ENCODE results near the gene APOD. TPM values are rescaled to one million over a fixed set of nuclear protein-coding genes. Genes with fewer than 3 reads are reported as not detected.

Gene APOD
- polyA plus RNA-seq, 6 donors from 2014 or later = 0.25 to 3.5 (median 1.9) TPM; not detected in 1

- Mint-ChIP-seq H3K9me3 (no peaks in the 10 kb centered on the region), H3K4me3 (no peak overlapping the region), H3K4me1 (peaks cover 13 to 16% (median 14%) of the 10 kb centered on the region in 3 donors), H3K36me3 (no peaks in the 10 kb centered on the region), H3K27ac (peak overlapping the region in 1 of 6 donors; percentile 60), H3K27me3 (peaks cover 0 to 13% (median 6%) of the 10 kb centered on the region in 3 donors)
- no peak for DNase-seq
- ATAC-seq (ENCODE audit: low read depth in 2 of 2) = peak; percentile 27 to 56
Measured at GRCh38 chr3:195568630-195569029, 15.1 kb downstream of the APOD start.

GRCh38 chr3:195566797-195567196 lies 16.9 kb downstream of the APOD start:
- Mint-ChIP-seq H3K27ac (peak overlapping the region in 1 of 6 donors; percentile 75), H3K4me3 (no peak overlapping the region)

GRCh38 chr3:195565716-195566115 lies 18.0 kb downstream of the APOD start:
- Mint-ChIP-seq H3K4me3 (no peak overlapping the region), H3K27ac (no peak overlapping the region), H3K4me1 (peaks cover 13 to 16% (median 14%) of the 10 kb centered on the region in 3 donors), H3K36me3 (no peaks in the 10 kb centered on the region), H3K9me3 (no peaks in the 10 kb centered on the region), H3K27me3 (peaks cover 0 to 13% (median 5%) of the 10 kb centered on the region in 3 donors)
- ATAC-seq (ENCODE audit: low read depth in 2 of 2) (no peak), DNase-seq (no peak)

More at GRCh38 chr3:195566797-195567196, 16.9 kb downstream of the APOD start:
- DNase-seq (no peak), ATAC-seq (ENCODE audit: low read depth in 2 of 2) (no peak)
- Mint-ChIP-seq H3K36me3 (no peaks in the 10 kb centered on the region), H3K9me3 (no peaks in the 10 kb centered on the region), H3K4me1 (peaks cover 13 to 16% (median 14%) of the 10 kb centered on the region in 3 donors), H3K27me3 (peaks cover 0 to 13% (median 5%) of the 10 kb centered on the region in 3 donors)

GRCh38 chr3:195563317-195563716 lies 20.4 kb downstream of the APOD start:
- H3K4me1 Mint-ChIP-seq = peaks cover 3 to 8% (median 8%) of the 10 kb centered on the region in 3 donors
- no peaks in the 10 kb centered on the region for H3K36me3 Mint-ChIP-seq
- no peak for DNase-seq
- H3K4me3 Mint-ChIP-seq = no peak overlapping the region
- H3K27ac Mint-ChIP-seq = no peak overlapping the region
- ATAC-seq (ENCODE audit: low read depth in 2 of 2) = no peak
- peaks cover 0 to 6% (median 5%) of the 10 kb centered on the region in 3 donors for H3K27me3 Mint-ChIP-seq
- no peaks in the 10 kb centered on the region for H3K9me3 Mint-ChIP-seq

- peaks cover 8 to 15% (median 8%) of the 10 kb centered on the region in 3 donors for H3K4me1 Mint-ChIP-seq
- no peak for ATAC-seq (ENCODE audit: low read depth in 2 of 2)
- no peaks in the 10 kb centered on the region for H3K36me3 Mint-ChIP-seq
- H3K27ac Mint-ChIP-seq = no peak overlapping the region
- no peaks in the 10 kb centered on the region for H3K27me3 Mint-ChIP-seq
- no peak for DNase-seq
- H3K9me3 Mint-ChIP-seq = no peaks in the 10 kb centered on the region
- no peak overlapping the region for H3K4me3 Mint-ChIP-seq
Measured at GRCh38 chr3:195559723-195560409, 23.9 kb downstream of the APOD start.

GRCh38 chr3:195558602-195559001 lies 25.1 kb downstream of the APOD start:
- H3K27me3 Mint-ChIP-seq = no peaks in the 10 kb centered on the region
- peak overlapping the region in 2 of 6 donors; percentile 38 to 47 for H3K27ac Mint-ChIP-seq
- ATAC-seq (ENCODE audit: low read depth in 2 of 2) (peak; percentile 49 to 61), DNase-seq (peak; percentile 41)
- no peaks in the 10 kb centered on the region for H3K9me3 Mint-ChIP-seq
- H3K4me1 Mint-ChIP-seq = peaks cover 8 to 15% (median 8%) of the 10 kb centered on the region in 3 donors
- H3K36me3 Mint-ChIP-seq = no peaks in the 10 kb centered on the region
- no peak overlapping the region for H3K4me3 Mint-ChIP-seq

- peaks cover 11 to 15% (median 13%) of the 10 kb centered on the region in 3 donors for H3K4me1 Mint-ChIP-seq
- no peak for ATAC-seq (ENCODE audit: low read depth in 2 of 2)
- no peaks in the 10 kb centered on the region for H3K9me3 Mint-ChIP-seq
- no peak for DNase-seq
- H3K27ac Mint-ChIP-seq = no peak overlapping the region
- H3K27me3 Mint-ChIP-seq = no peaks in the 10 kb centered on the region
- no peak overlapping the region for H3K4me3 Mint-ChIP-seq
- H3K36me3 Mint-ChIP-seq = no peaks in the 10 kb centered on the region
Measured at GRCh38 chr3:195557322-195557721, 26.4 kb downstream of the APOD start.

- Mint-ChIP-seq H3K27me3 (no peaks in the 10 kb centered on the region), H3K9me3 (peaks cover 0 to 2% (median 0%) of the 10 kb centered on the region in 7 donors), H3K4me1 (peaks cover 15 to 20% (median 17%) of the 10 kb centered on the region in 3 donors), H3K4me3 (no peak overlapping the region), H3K27ac (no peak overlapping the region), H3K36me3 (no peaks in the 10 kb centered on the region)
- DNase-seq = no peak
- ATAC-seq (ENCODE audit: low read depth in 2 of 2) = peak in 1 of 2 donors; percentile 67
Measured at GRCh38 chr3:195556390-195556789, 27.4 kb downstream of the APOD start.

GRCh38 chr3:195555110-195555509 lies 28.6 kb downstream of the APOD start:
- ATAC-seq (ENCODE audit: low read depth in 2 of 2) = no peak
- H3K36me3 Mint-ChIP-seq = no peaks in the 10 kb centered on the region
- no peaks in the 10 kb centered on the region for H3K27me3 Mint-ChIP-seq
- peaks cover 0 to 2% (median 0%) of the 10 kb centered on the region in 7 donors for H3K9me3 Mint-ChIP-seq
- peaks cover 19 to 30% (median 28%) of the 10 kb centered on the region in 3 donors for H3K4me1 Mint-ChIP-seq
- no peak for DNase-seq
- H3K27ac Mint-ChIP-seq = no peak overlapping the region
- H3K4me3 Mint-ChIP-seq = peak overlapping the region in 1 of 8 donors; percentile 15

- H3K9me3 Mint-ChIP-seq = peaks cover 0 to 2% (median 0%) of the 10 kb centered on the region in 7 donors
- peak overlapping the region in 2 of 6 donors; percentile 32 to 54 for H3K27ac Mint-ChIP-seq
- ATAC-seq (ENCODE audit: low read depth in 2 of 2) (no peak), DNase-seq (no peak)
- H3K27me3 Mint-ChIP-seq = no peaks in the 10 kb centered on the region
- H3K4me1 Mint-ChIP-seq = peaks cover 24 to 36% (median 33%) of the 10 kb centered on the region in 3 donors
- no peaks in the 10 kb centered on the region for H3K36me3 Mint-ChIP-seq
- peak overlapping the region in 1 of 8 donors; percentile 43 for H3K4me3 Mint-ChIP-seq
Measured at GRCh38 chr3:195554458-195554857, 29.3 kb downstream of the APOD start.

GRCh38 chr3:195553268-195553667 lies 30.5 kb downstream of the APOD start:
- H3K36me3 Mint-ChIP-seq = no peaks in the 10 kb centered on the region
- H3K9me3 Mint-ChIP-seq = peaks cover 0 to 2% (median 0%) of the 10 kb centered on the region in 7 donors
- H3K4me3 Mint-ChIP-seq = peak overlapping the region in 1 of 8 donors; percentile 29
- no peaks in the 10 kb centered on the region for H3K27me3 Mint-ChIP-seq
- peaks cover 28 to 37% (median 35%) of the 10 kb centered on the region in 3 donors for H3K4me1 Mint-ChIP-seq
- DNase-seq = no peak
- ATAC-seq (ENCODE audit: low read depth in 2 of 2) = no peak
- peak overlapping the region in 2 of 6 donors; percentile 4 to 62 for H3K27ac Mint-ChIP-seq

- Mint-ChIP-seq H3K4me3 (peak overlapping the region in 6 of 8 donors; percentile 6 to 90 (median 47)), H3K36me3 (no peaks in the 10 kb centered on the region), H3K27ac (peak overlapping the region in 2 of 6 donors; percentile 39 to 71), H3K9me3 (peaks cover 0 to 2% (median 0%) of the 10 kb centered on the region in 7 donors), H3K4me1 (peaks cover 36 to 46% (median 45%) of the 10 kb centered on the region in 3 donors), H3K27me3 (no peaks in the 10 kb centered on the region)
- no peak for DNase-seq
- no peak for ATAC-seq (ENCODE audit: low read depth in 2 of 2)
Measured at GRCh38 chr3:195551381-195551978, 32.3 kb downstream of the APOD start.

GRCh38 chr3:195550723-195551122 lies 33.0 kb downstream of the APOD start:
- H3K9me3 Mint-ChIP-seq = peaks cover 0 to 2% (median 0%) of the 10 kb centered on the region in 7 donors
- H3K4me1 Mint-ChIP-seq = peaks cover 40 to 54% (median 46%) of the 10 kb centered on the region in 3 donors
- DNase-seq (no peak), ATAC-seq (ENCODE audit: low read depth in 2 of 2) (no peak)
- H3K4me3 Mint-ChIP-seq = peak overlapping the region; percentile 44 to 90 (median 83)
- peak overlapping the region in 5 of 6 donors; percentile 83 to 98 (median 94) for H3K27ac Mint-ChIP-seq
- no peaks in the 10 kb centered on the region for H3K27me3 Mint-ChIP-seq
- H3K36me3 Mint-ChIP-seq = no peaks in the 10 kb centered on the region

Data from naive B cell (primary cell).